GM19438 (cell line): Measurements from ENCODE around the gene KCNG2.

Experiments
- ATAC-seq: cut with Tn5 transposase; IDR thresholded peaks from one replicate; pipeline ENCODE4 v1.9.1; 2021; ENCODE audit warnings: low read depth; ENCODE audit not compliant: unreplicated experiment

Gene KCNG2

GRCh38 chr18:79947054-79947755, 149.5 kb downstream of the KCNG2 start:
- no peak for ATAC-seq

- ATAC-seq, result no peak
Measured at GRCh38 chr18:79947881-79948610, 150.3 kb downstream of the KCNG2 start.

- ATAC-seq, result no peak
Measured at GRCh38 chr18:79948719-79949411, 151.1 kb downstream of the KCNG2 start.
